Neuronal stem cell (in vitro differentiated cells): ENCODE data around the gene RARRES2.

ENCODE experiments used
- DNase-seq: peaks from one replicate; pipeline ENCODE4 v3.0.0-alpha.2; 2013; ENCODE audit warnings: low spot score
- H2AFZ ChIP-seq: one replicate; pipeline ENCODE4 v1.6.1; 2013; ENCODE audit warnings: mild to moderate bottlenecking, low read length, inconsistent platforms
- H2AK5ac ChIP-seq: 2 replicates; pipeline ENCODE4 v1.6.1; 2013; ENCODE audit warnings: low read depth, mild to moderate bottlenecking, inconsistent platforms, low read length, moderate library complexity, mixed read lengths
- H2BK120ac ChIP-seq: 2 replicates; pipeline ENCODE4 v1.6.1; 2013; ENCODE audit warnings: low read depth, mild to moderate bottlenecking, inconsistent platforms, low read length, moderate library complexity, mixed read lengths
- H2BK12ac ChIP-seq: one replicate; pipeline ENCODE4 v1.6.1; 2013; ENCODE audit warnings: low read length, inconsistent platforms
- H2BK15ac ChIP-seq: 2 replicates; pipeline ENCODE4 v1.6.1; 2013; ENCODE audit warnings: mild to moderate bottlenecking, low read length, inconsistent platforms, mixed read lengths
- H2BK5ac ChIP-seq: one replicate; pipeline ENCODE4 v1.6.1; 2013; ENCODE audit warnings: inconsistent platforms, mild to moderate bottlenecking, low read length, moderate library complexity
- H3K14ac ChIP-seq: one replicate; pipeline ENCODE4 v1.6.1; 2013; ENCODE audit warnings: low read length, inconsistent platforms
- H3K18ac ChIP-seq: 2 replicates; pipeline ENCODE4 v1.6.1; 2013; ENCODE audit warnings: low read length, inconsistent platforms
- H3K23ac ChIP-seq: 2 replicates; pipeline ENCODE4 v1.6.1; 2013; ENCODE audit warnings: low read depth, mild to moderate bottlenecking, mixed read lengths, low read length, inconsistent platforms; ENCODE audit not compliant: poor library complexity
- H3K27ac ChIP-seq: replicated peaks from 3 replicates; pipeline ENCODE4 v1.5.1; 2013; ENCODE audit warnings: low read length, inconsistent platforms
- H3K27me3 ChIP-seq, 3 experiments: 2 replicates each; pipeline ENCODE4 v1.6.1; 2013; ENCODE audit warnings: low read length in 3 of 3, mild to moderate bottlenecking in 2 of 3, inconsistent platforms in 1 of 3, low read depth in 1 of 3, mixed read lengths in 1 of 3, moderate library complexity in 1 of 3; ENCODE audit not compliant: control insufficient read depth in 3 of 3, insufficient read depth in 3 of 3
- H3K36me3 ChIP-seq, 2 donors: replicated peaks in 1 of 2; 2 replicates each; pipeline ENCODE4 v1.6.1; 2013; ENCODE audit warnings: low read length in 2 of 2; ENCODE audit not compliant: control insufficient read depth in 2 of 2, insufficient read depth in 2 of 2
- H3K4ac ChIP-seq: 2 replicates; pipeline ENCODE4 v1.6.1; 2013; ENCODE audit warnings: inconsistent platforms, mild to moderate bottlenecking, low read length, moderate library complexity
- H3K4me1 ChIP-seq, 2 donors: 1 replicate in 1 of 2; 2 replicates in 1 of 2; pipeline ENCODE4 v1.6.1; 2013; ENCODE audit warnings: low read length in 2 of 2, low read depth in 1 of 2; ENCODE audit not compliant: control insufficient read depth in 2 of 2, insufficient read depth in 1 of 2
- H3K4me2 ChIP-seq: one replicate; pipeline ENCODE4 v1.6.1; 2013; ENCODE audit warnings: mild to moderate bottlenecking, low read length, inconsistent platforms; ENCODE audit not compliant: insufficient read depth, poor library complexity, severe bottlenecking
- H3K4me3 ChIP-seq, 2 donors: 2 replicates each; pipeline ENCODE4 v1.5.1; 2013; ENCODE audit warnings: low read length in 2 of 2, mild to moderate bottlenecking in 2 of 2, inconsistent platforms in 1 of 2, moderate library complexity in 1 of 2
- H3K79me1 ChIP-seq: one replicate; pipeline ENCODE4 v1.6.1; 2013; ENCODE audit warnings: low read depth, mild to moderate bottlenecking, inconsistent platforms, low read length, moderate library complexity
- H3K9ac ChIP-seq: one replicate; pipeline ENCODE4 v1.6.1; 2013; ENCODE audit warnings: mild to moderate bottlenecking, low read depth, low read length, inconsistent platforms; ENCODE audit not compliant: poor library complexity
- H3K9me3 ChIP-seq, 2 donors: replicated peaks in 1 of 2; 2 replicates each; pipeline versions ENCODE3 to v1.6.1; 2013; ENCODE audit warnings: low read length in 2 of 2, mild to moderate bottlenecking in 2 of 2, inconsistent platforms in 1 of 2, low read depth in 1 of 2, mixed read lengths in 1 of 2, moderate library complexity in 1 of 2; ENCODE audit not compliant: control insufficient read depth in 2 of 2, insufficient read depth in 1 of 2
- H4K8ac ChIP-seq: one replicate; pipeline ENCODE4 v1.6.1; 2013; ENCODE audit warnings: low read depth, mild to moderate bottlenecking, inconsistent platforms, low read length, moderate library complexity
- H4K91ac ChIP-seq: one replicate; pipeline ENCODE4 v1.6.1; 2013; ENCODE audit warnings: low read length, low read depth, mild to moderate bottlenecking, inconsistent platforms; ENCODE audit not compliant: poor library complexity
- WGBS, 2 donors: extraction: QIAGEN DNeasy Blood & Tissue Kit; methylation state at CpG; one replicate each; pipeline ENCODE4 v1.1.7; 2013; ENCODE audit warnings: missing lambda C conversion rate in 2 of 2, mixed read lengths in 1 of 2; ENCODE audit not compliant: insufficient read length in 2 of 2, insufficient replicate concordance in 1 of 2; ENCODE audit errors: extremely low coverage in 2 of 2; 5-methylcytosine and 5-hydroxymethylcytosine counted together

RARRES2 gene

GRCh38 chr7:150359622-150360362, 18.4 kb upstream of the RARRES2 start:
- H3K14ac ChIP-seq: no peak overlapping the region
- no peak overlapping the region for H3K18ac ChIP-seq
- no peak overlapping the region for H2BK15ac ChIP-seq
- H3K27me3 ChIP-seq: no peaks in the 10 kb centered on the region
- no peak overlapping the region for H3K27ac ChIP-seq
- H3K9ac ChIP-seq: no peak overlapping the region
- H4K91ac ChIP-seq: no peak overlapping the region
- no peak overlapping the region for H3K4me2 ChIP-seq
- H3K23ac ChIP-seq: no peak overlapping the region
- peaks cover 9 to 16% of the 10 kb centered on the region in 2 donors for H3K4me1 ChIP-seq
- no peak overlapping the region for H2BK12ac ChIP-seq
- H4K8ac ChIP-seq: no peak overlapping the region
- H3K4ac ChIP-seq: no peak overlapping the region
- H3K36me3 ChIP-seq: no peaks in the 10 kb centered on the region
- no peak overlapping the region for H2AK5ac ChIP-seq
- DNase-seq: no peak
- peak overlapping the region in 1 of 2 donors; percentile 66 for H3K4me3 ChIP-seq
- WGBS, 2 donors: 92% methylated on average over 2 of the region's 2 CpGs; no CpG with 5 or more reads in 1 of the 2 donors
- no peak overlapping the region for H2AFZ ChIP-seq
- no peaks in the 10 kb centered on the region for H3K79me1 ChIP-seq
- no peak overlapping the region for H2BK5ac ChIP-seq
- no peaks in the 10 kb centered on the region for H3K9me3 ChIP-seq
- no peak overlapping the region for H2BK120ac ChIP-seq

GRCh38 chr7:150358988-150359621, 17.7 kb upstream of the RARRES2 start:
- DNase-seq: no peak
- WGBS, 2 donors: 100% methylated on average over 3 of the region's 4 CpGs; no CpG with 5 or more reads in 1 of the 2 donors

GRCh38 chr7:150358433-150358832, 17.0 kb upstream of the RARRES2 start:
- no CpG with 5 or more reads among the region's 4 CpGs for WGBS, 2 donors
- Histone ChIP-seq H3K14ac (no peak overlapping the region), H2AFZ (no peak overlapping the region), H3K23ac (no peak overlapping the region), H2AK5ac (no peak overlapping the region), H3K4me1 (peaks cover 9 to 16% of the 10 kb centered on the region in 2 donors), H3K27ac (no peak overlapping the region), H3K4ac (no peak overlapping the region), H3K4me2 (no peak overlapping the region), H2BK15ac (no peak overlapping the region), H2BK5ac (no peak overlapping the region), H3K4me3 (no peak overlapping the region), H3K79me1 (no peaks in the 10 kb centered on the region), H4K91ac (no peak overlapping the region), H2BK12ac (no peak overlapping the region), H3K9me3 (no peaks in the 10 kb centered on the region), H3K18ac (no peak overlapping the region), H3K9ac (no peak overlapping the region), H2BK120ac (no peak overlapping the region), H4K8ac (no peak overlapping the region), H3K27me3 (no peaks in the 10 kb centered on the region), H3K36me3 (no peaks in the 10 kb centered on the region)
- no peak for DNase-seq

More at GRCh38 chr7:150358988-150359621, 17.7 kb upstream of the RARRES2 start:
- Histone ChIP-seq H2BK15ac (no peak overlapping the region), H3K27me3 (no peaks in the 10 kb centered on the region), H3K79me1 (no peaks in the 10 kb centered on the region), H2BK5ac (no peak overlapping the region), H4K91ac (no peak overlapping the region), H3K27ac (no peak overlapping the region), H3K14ac (no peak overlapping the region), H2BK120ac (no peak overlapping the region), H3K23ac (no peak overlapping the region), H3K9me3 (no peaks in the 10 kb centered on the region), H3K4me2 (no peak overlapping the region), H4K8ac (no peak overlapping the region), H2BK12ac (no peak overlapping the region), H3K36me3 (no peaks in the 10 kb centered on the region), H3K9ac (no peak overlapping the region), H2AK5ac (no peak overlapping the region), H3K4me3 (peak overlapping the region in 1 of 2 donors; percentile 42), H3K18ac (no peak overlapping the region), H3K4ac (no peak overlapping the region), H3K4me1 (peaks cover 9 to 16% of the 10 kb centered on the region in 2 donors), H2AFZ (no peak overlapping the region)

- Histone ChIP-seq H3K79me1 (no peaks in the 10 kb centered on the region), H2BK15ac (no peak overlapping the region), H2BK5ac (no peak overlapping the region), H3K36me3 (no peaks in the 10 kb centered on the region), H4K8ac (no peak overlapping the region), H3K18ac (no peak overlapping the region), H2AK5ac (no peak overlapping the region), H3K27ac (no peak overlapping the region), H3K14ac (no peak overlapping the region), H3K9ac (no peak overlapping the region), H3K4me1 (peaks cover 7 to 16% of the 10 kb centered on the region in 2 donors), H2BK120ac (no peak overlapping the region), H4K91ac (no peak overlapping the region), H3K4me3 (no peak overlapping the region), H3K27me3 (no peaks in the 10 kb centered on the region), H2AFZ (no peak overlapping the region), H3K4ac (no peak overlapping the region), H3K4me2 (no peak overlapping the region), H2BK12ac (no peak overlapping the region), H3K23ac (no peak overlapping the region), H3K9me3 (no peaks in the 10 kb centered on the region)
- WGBS, 2 donors: no CpG with 5 or more reads among the region's 13 CpGs
- no peak for DNase-seq
Observed at GRCh38 chr7:150357771-150358427, 16.5 kb upstream of the RARRES2 start.
